C4-2B (cell line): ENCODE data around the gene CLTC.

Experiments used
- CTCF ChIP-seq: fragments of 450-650 bp; conservative IDR thresholded peaks from 2 replicates; pipeline ENCODE4 v1.5.1; 2017; ENCODE audit warnings: mild to moderate bottlenecking
- ZFX ChIP-seq: fragments of 450-650 bp; IDR thresholded peaks from 2 replicates; pipeline ENCODE4 v1.6.1; 2017

GRCh38 chr17:59650642-59651041 is 30.9 kb downstream of the CLTC start:
- TF ChIP-seq CTCF (no peak), ZFX (no peak)
